ENCODE results near the gene GGT1.
"Not testable (repeated sequence)": the region's sequence is repeated elsewhere in the genome, so short reads cannot be mapped to it uniquely, and the experiment has no call there.

Gene GGT1

GRCh38 chr22:24642307-24642706 is 39.3 kb downstream of the GGT1 start:
- H3K9me3 ChIP-seq (ENCODE audit: control extremely low read depth in 1 of 5, control insufficient read depth in 4 of 5, insufficient read depth in 2 of 5, low read depth in 1 of 5, low read length in 4 of 5); H3K4me3 ChIP-seq (ENCODE audit: control insufficient read depth in 1 of 7, extremely low read depth in 1 of 7, insufficient read depth in 4 of 7, low read depth in 2 of 7, low read length in 6 of 7); H3K4me1 ChIP-seq (ENCODE audit: control extremely low read depth in 1 of 4, control insufficient read depth in 4 of 4, insufficient read depth in 4 of 4, low read length in 3 of 4); DNase-seq; H3K36me3 ChIP-seq (ENCODE audit: control insufficient read depth in 4 of 4, insufficient read depth in 4 of 4, low read length in 3 of 4); CTCF ChIA-PET; H3K27me3 ChIP-seq (replicated peaks in 2 of 5; ENCODE audit: control insufficient read depth in 4 of 5, insufficient read depth in 5 of 5, low read length in 4 of 5); H3K27ac ChIP-seq (ENCODE audit: insufficient read depth in 1 of 2, low read depth in 1 of 2, low read length in 2 of 2, poor library complexity in 1 of 2, severe bottlenecking in 2 of 2): not testable (repeated sequence)
- no CpG with 5 or more reads among the region's 1 CpG for WGBS (ENCODE audit: insufficient coverage)
- POLR2A ChIA-PET, result interaction anchor here (0.7 kb wide), 1 partner anchor 21 kb away, joined by 4 read pairs; no protein-coding TSS in a partner anchor

DNA sequence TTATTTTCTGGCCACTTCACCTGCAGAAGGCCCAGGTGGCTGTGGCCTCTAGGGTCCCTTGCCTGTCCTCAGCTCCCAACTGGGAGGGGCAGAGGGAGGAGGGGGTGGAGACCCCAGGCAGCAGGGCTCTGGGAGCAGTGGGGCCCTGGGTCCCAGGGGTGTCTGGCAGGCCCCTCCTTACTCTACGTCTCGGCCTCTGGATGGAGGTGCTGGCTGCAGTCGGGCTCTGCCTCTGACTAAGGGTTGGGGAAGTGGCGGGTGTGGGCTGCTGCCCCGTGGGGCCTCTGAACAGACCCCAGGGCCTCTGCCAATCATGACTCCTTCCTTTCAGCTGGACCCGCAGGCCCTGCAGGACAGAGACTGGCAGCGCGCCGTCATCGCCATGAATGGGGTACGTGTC is 41.4 kb downstream of the GGT1 start:
- DNase-seq; POLR2A ChIA-PET; H3K36me3 ChIP-seq (ENCODE audit: control insufficient read depth in 4 of 4, insufficient read depth in 4 of 4, low read length in 3 of 4); H3K27ac ChIP-seq (ENCODE audit: insufficient read depth in 1 of 2, low read depth in 1 of 2, low read length in 2 of 2, poor library complexity in 1 of 2, severe bottlenecking in 2 of 2); H3K9me3 ChIP-seq (ENCODE audit: control extremely low read depth in 1 of 5, control insufficient read depth in 4 of 5, insufficient read depth in 2 of 5, low read depth in 1 of 5, low read length in 4 of 5); H3K27me3 ChIP-seq (replicated peaks in 2 of 5; ENCODE audit: control insufficient read depth in 4 of 5, insufficient read depth in 5 of 5, low read length in 4 of 5); H3K4me3 ChIP-seq (ENCODE audit: control insufficient read depth in 1 of 7, extremely low read depth in 1 of 7, insufficient read depth in 4 of 7, low read depth in 2 of 7, low read length in 6 of 7); CTCF ChIA-PET; H3K4me1 ChIP-seq (ENCODE audit: control extremely low read depth in 1 of 4, control insufficient read depth in 4 of 4, insufficient read depth in 4 of 4, low read length in 3 of 4): not testable (repeated sequence)
- 100% methylated on average over 1 of the region's 11 CpGs for WGBS (ENCODE audit: insufficient coverage)

GRCh38 chr22:24645408-24646399 is 42.7 kb downstream of the GGT1 start:
- POLR2A ChIA-PET, CTCF ChIA-PET: not testable (repeated sequence)
- no CpG with 5 or more reads among the region's 21 CpGs for WGBS (ENCODE audit: insufficient coverage)

GRCh38 chr22:24646756-24647155 is 43.8 kb downstream of the GGT1 start:
- CTCF ChIA-PET; POLR2A ChIA-PET; H3K27me3 ChIP-seq (replicated peaks in 2 of 5; ENCODE audit: control insufficient read depth in 4 of 5, insufficient read depth in 5 of 5, low read length in 4 of 5); DNase-seq; H3K9me3 ChIP-seq (ENCODE audit: control extremely low read depth in 1 of 5, control insufficient read depth in 4 of 5, insufficient read depth in 2 of 5, low read depth in 1 of 5, low read length in 4 of 5); H3K36me3 ChIP-seq (ENCODE audit: control insufficient read depth in 4 of 4, insufficient read depth in 4 of 4, low read length in 3 of 4); H3K4me3 ChIP-seq (ENCODE audit: control insufficient read depth in 1 of 7, extremely low read depth in 1 of 7, insufficient read depth in 4 of 7, low read depth in 2 of 7, low read length in 6 of 7); H3K4me1 ChIP-seq (ENCODE audit: control extremely low read depth in 1 of 4, control insufficient read depth in 4 of 4, insufficient read depth in 4 of 4, low read length in 3 of 4); H3K27ac ChIP-seq (ENCODE audit: insufficient read depth in 1 of 2, low read depth in 1 of 2, low read length in 2 of 2, poor library complexity in 1 of 2, severe bottlenecking in 2 of 2): not testable (repeated sequence)
- WGBS (ENCODE audit: insufficient coverage), result no CpG with 5 or more reads among the region's 19 CpGs

More at GRCh38 chr22:24645408-24646399, 42.7 kb downstream of the GGT1 start:
- H3K27ac ChIP-seq (ENCODE audit: insufficient read depth in 1 of 2, low read depth in 1 of 2, low read length in 2 of 2, poor library complexity in 1 of 2, severe bottlenecking in 2 of 2); DNase-seq; H3K9me3 ChIP-seq (ENCODE audit: control extremely low read depth in 1 of 5, control insufficient read depth in 4 of 5, insufficient read depth in 2 of 5, low read depth in 1 of 5, low read length in 4 of 5); H3K36me3 ChIP-seq (ENCODE audit: control insufficient read depth in 4 of 4, insufficient read depth in 4 of 4, low read length in 3 of 4); H3K4me1 ChIP-seq (ENCODE audit: control extremely low read depth in 1 of 4, control insufficient read depth in 4 of 4, insufficient read depth in 4 of 4, low read length in 3 of 4); H3K27me3 ChIP-seq (replicated peaks in 2 of 5; ENCODE audit: control insufficient read depth in 4 of 5, insufficient read depth in 5 of 5, low read length in 4 of 5); H3K4me3 ChIP-seq (ENCODE audit: control insufficient read depth in 1 of 7, extremely low read depth in 1 of 7, insufficient read depth in 4 of 7, low read depth in 2 of 7, low read length in 6 of 7): not testable (repeated sequence)

DNA sequence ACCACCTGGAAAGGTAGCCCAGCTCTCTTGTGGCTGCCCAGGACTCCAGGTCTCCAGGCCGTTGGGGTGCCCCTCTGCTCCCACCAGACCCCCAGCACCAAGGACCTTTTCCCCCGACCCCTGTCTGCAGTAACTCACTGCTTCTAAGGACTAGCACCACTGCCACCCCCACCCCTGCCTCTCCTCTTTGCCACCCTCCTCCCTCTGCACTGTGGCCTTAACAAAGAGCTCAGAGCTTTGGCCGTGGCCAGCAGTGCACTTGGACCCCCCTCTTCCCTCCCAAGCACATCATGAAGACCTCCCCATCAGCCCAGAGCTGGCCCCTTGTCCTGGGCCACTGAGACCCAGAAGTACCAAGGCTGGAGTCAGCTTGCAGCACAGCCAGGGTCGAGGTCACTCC is 46.4 kb downstream of the GGT1 start:
- H3K4me3 ChIP-seq (ENCODE audit: control insufficient read depth in 1 of 7, extremely low read depth in 1 of 7, insufficient read depth in 4 of 7, low read depth in 2 of 7, low read length in 6 of 7); H3K9me3 ChIP-seq (ENCODE audit: control extremely low read depth in 1 of 5, control insufficient read depth in 4 of 5, insufficient read depth in 2 of 5, low read depth in 1 of 5, low read length in 4 of 5); DNase-seq; H3K36me3 ChIP-seq (ENCODE audit: control insufficient read depth in 4 of 4, insufficient read depth in 4 of 4, low read length in 3 of 4); H3K27me3 ChIP-seq (replicated peaks in 2 of 5; ENCODE audit: control insufficient read depth in 4 of 5, insufficient read depth in 5 of 5, low read length in 4 of 5); H3K4me1 ChIP-seq (ENCODE audit: control extremely low read depth in 1 of 4, control insufficient read depth in 4 of 4, insufficient read depth in 4 of 4, low read length in 3 of 4); CTCF ChIA-PET; POLR2A ChIA-PET; H3K27ac ChIP-seq (ENCODE audit: insufficient read depth in 1 of 2, low read depth in 1 of 2, low read length in 2 of 2, poor library complexity in 1 of 2, severe bottlenecking in 2 of 2): not testable (repeated sequence)
- no CpG with 5 or more reads among the region's 4 CpGs for WGBS (ENCODE audit: insufficient coverage)

- H3K36me3 ChIP-seq (ENCODE audit: control insufficient read depth in 4 of 4, insufficient read depth in 4 of 4, low read length in 3 of 4); H3K4me3 ChIP-seq (ENCODE audit: control insufficient read depth in 1 of 7, extremely low read depth in 1 of 7, insufficient read depth in 4 of 7, low read depth in 2 of 7, low read length in 6 of 7); CTCF ChIA-PET; H3K9me3 ChIP-seq (ENCODE audit: control extremely low read depth in 1 of 5, control insufficient read depth in 4 of 5, insufficient read depth in 2 of 5, low read depth in 1 of 5, low read length in 4 of 5); H3K4me1 ChIP-seq (ENCODE audit: control extremely low read depth in 1 of 4, control insufficient read depth in 4 of 4, insufficient read depth in 4 of 4, low read length in 3 of 4); DNase-seq; H3K27ac ChIP-seq (ENCODE audit: insufficient read depth in 1 of 2, low read depth in 1 of 2, low read length in 2 of 2, poor library complexity in 1 of 2, severe bottlenecking in 2 of 2); H3K27me3 ChIP-seq (replicated peaks in 2 of 5; ENCODE audit: control insufficient read depth in 4 of 5, insufficient read depth in 5 of 5, low read length in 4 of 5); POLR2A ChIA-PET: not testable (repeated sequence)
- WGBS (ENCODE audit: insufficient coverage), result no CpG with 5 or more reads among the region's 10 CpGs
Observed at GRCh38 chr22:24650884-24651283, 47.9 kb downstream of the GGT1 start.

DNA sequence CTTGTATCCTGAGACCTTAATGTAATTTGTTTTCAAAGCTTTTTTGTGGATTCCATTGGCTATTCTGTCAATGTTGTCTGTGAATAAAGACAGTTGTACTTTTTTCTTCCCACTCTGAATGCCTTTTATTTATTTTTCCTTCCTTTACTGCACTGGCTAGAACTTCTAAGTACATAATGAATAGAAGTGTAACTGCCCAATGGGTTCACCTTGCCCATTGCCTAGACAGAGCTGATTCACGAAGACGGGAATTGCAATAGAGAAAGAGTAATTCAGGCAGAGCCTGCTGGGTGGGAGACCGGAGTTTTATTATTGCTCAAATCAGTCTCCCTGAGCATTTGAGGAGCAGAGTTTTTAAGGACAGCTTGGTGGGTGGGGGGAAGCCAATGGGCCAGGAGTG is 62.4 kb downstream of the GGT1 start:
- DNase-seq; H3K27me3 ChIP-seq (replicated peaks in 2 of 5; ENCODE audit: control insufficient read depth in 4 of 5, insufficient read depth in 5 of 5, low read length in 4 of 5); H3K36me3 ChIP-seq (ENCODE audit: control insufficient read depth in 4 of 4, insufficient read depth in 4 of 4, low read length in 3 of 4); H3K4me1 ChIP-seq (ENCODE audit: control extremely low read depth in 1 of 4, control insufficient read depth in 4 of 4, insufficient read depth in 4 of 4, low read length in 3 of 4); POLR2A ChIA-PET; CTCF ChIA-PET; H3K27ac ChIP-seq (ENCODE audit: insufficient read depth in 1 of 2, low read depth in 1 of 2, low read length in 2 of 2, poor library complexity in 1 of 2, severe bottlenecking in 2 of 2); H3K4me3 ChIP-seq (ENCODE audit: control insufficient read depth in 1 of 7, extremely low read depth in 1 of 7, insufficient read depth in 4 of 7, low read depth in 2 of 7, low read length in 6 of 7); H3K9me3 ChIP-seq (ENCODE audit: control extremely low read depth in 1 of 5, control insufficient read depth in 4 of 5, insufficient read depth in 2 of 5, low read depth in 1 of 5, low read length in 4 of 5): not testable (repeated sequence)
- no CpG with 5 or more reads among the region's 3 CpGs for WGBS (ENCODE audit: insufficient coverage)

All from common myeloid progenitor, CD34-positive (primary cell).